ENCODE results near the gene GRM2.

DNA sequence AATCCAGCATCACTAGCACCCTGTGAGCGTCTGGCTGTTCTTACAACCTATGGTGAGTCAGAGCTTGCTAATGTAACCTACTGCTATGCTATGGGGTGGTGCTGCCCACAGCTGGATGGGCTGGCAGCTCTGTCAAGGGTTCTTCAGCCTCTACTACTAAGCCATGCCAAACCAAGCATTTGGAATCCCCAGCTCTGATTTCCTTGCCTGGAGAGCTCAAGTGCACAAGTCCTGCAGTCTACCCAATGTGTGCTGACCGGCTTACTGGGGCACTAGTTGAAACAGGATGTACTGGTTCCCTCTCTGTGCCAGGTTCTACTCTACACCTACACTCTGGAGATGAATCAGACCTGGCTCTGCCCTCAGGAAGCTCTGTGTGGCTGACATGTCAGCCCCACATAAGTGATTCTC is 31.7 kb upstream of the GRM2 start:
- TF ChIP-seq CTCF (conservative IDR thresholded peaks at IDR 0.05; ENCODE audit: low read depth, low read length) (no peak), EZH2 (IDR thresholded peaks at IDR 0.05; ENCODE audit: borderline replicate concordance, low read depth, low read length, poor library complexity, severe bottlenecking) (no peak)

Measured in A673 (cell line).